Panc1 (cell line): ENCODE results near the gene IGSF10.

Experiments used
- POLR2AphosphoS5 ChIP-seq: IDR thresholded peaks from 2 replicates; pipeline ENCODE4 v1.6.1; 2012; ENCODE audit warnings: mild to moderate bottlenecking, low read depth, low read length, moderate library complexity
- TCF7L2 ChIP-seq: IDR thresholded peaks from 2 replicates; pipeline ENCODE4 v1.6.1; 2011; ENCODE audit warnings: mild to moderate bottlenecking, low read depth, low read length, inconsistent platforms
- TF ChIP-seq, protein P1 (sequence below): fragments of 450-650 bp; IDR thresholded peaks from 2 replicates; pipeline ENCODE4 v1.5.1; 2017; ENCODE audit warnings: mild to moderate bottlenecking
- TF ChIP-seq, protein P2 (sequence below), 2 experiments: IDR thresholded peaks; 2 replicates each; pipeline ENCODE4 v1.6.1; 2011 to 2012; ENCODE audit warnings: low read depth in 2 of 2, control low read depth in 1 of 2, low read length in 1 of 2, mild to moderate bottlenecking in 1 of 2, moderate library complexity in 1 of 2; ENCODE audit not compliant: insufficient read depth in 1 of 2

DNA sequence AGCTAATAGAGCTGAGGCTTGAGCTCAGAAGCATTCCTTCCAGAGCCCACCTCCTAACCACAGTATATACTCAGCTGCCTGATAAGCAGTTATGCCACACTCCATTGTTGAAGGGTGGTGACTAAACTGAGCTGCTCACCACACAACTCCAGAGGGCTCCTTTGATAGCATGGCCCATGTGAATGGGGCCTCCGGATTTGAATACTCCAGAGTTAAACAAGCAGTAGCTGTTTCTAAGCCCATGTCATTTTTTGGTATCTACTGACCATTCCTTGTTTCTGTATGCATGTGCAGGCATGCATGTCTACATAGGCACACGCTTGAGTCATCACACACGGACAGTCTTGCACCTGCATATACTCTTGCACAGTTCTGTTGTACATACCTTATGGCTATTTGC, 28.9 kb downstream of the IGSF10 start:
- TF ChIP-seq TCF7L2 (no peak), POLR2AphosphoS5 (no peak)
- TF ChIP-seq, protein P1, sequence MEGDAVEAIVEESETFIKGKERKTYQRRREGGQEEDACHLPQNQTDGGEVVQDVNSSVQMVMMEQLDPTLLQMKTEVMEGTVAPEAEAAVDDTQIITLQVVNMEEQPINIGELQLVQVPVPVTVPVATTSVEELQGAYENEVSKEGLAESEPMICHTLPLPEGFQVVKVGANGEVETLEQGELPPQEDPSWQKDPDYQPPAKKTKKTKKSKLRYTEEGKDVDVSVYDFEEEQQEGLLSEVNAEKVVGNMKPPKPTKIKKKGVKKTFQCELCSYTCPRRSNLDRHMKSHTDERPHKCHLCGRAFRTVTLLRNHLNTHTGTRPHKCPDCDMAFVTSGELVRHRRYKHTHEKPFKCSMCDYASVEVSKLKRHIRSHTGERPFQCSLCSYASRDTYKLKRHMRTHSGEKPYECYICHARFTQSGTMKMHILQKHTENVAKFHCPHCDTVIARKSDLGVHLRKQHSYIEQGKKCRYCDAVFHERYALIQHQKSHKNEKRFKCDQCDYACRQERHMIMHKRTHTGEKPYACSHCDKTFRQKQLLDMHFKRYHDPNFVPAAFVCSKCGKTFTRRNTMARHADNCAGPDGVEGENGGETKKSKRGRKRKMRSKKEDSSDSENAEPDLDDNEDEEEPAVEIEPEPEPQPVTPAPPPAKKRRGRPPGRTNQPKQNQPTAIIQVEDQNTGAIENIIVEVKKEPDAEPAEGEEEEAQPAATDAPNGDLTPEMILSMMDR = no peak
- TF ChIP-seq, protein P2, sequence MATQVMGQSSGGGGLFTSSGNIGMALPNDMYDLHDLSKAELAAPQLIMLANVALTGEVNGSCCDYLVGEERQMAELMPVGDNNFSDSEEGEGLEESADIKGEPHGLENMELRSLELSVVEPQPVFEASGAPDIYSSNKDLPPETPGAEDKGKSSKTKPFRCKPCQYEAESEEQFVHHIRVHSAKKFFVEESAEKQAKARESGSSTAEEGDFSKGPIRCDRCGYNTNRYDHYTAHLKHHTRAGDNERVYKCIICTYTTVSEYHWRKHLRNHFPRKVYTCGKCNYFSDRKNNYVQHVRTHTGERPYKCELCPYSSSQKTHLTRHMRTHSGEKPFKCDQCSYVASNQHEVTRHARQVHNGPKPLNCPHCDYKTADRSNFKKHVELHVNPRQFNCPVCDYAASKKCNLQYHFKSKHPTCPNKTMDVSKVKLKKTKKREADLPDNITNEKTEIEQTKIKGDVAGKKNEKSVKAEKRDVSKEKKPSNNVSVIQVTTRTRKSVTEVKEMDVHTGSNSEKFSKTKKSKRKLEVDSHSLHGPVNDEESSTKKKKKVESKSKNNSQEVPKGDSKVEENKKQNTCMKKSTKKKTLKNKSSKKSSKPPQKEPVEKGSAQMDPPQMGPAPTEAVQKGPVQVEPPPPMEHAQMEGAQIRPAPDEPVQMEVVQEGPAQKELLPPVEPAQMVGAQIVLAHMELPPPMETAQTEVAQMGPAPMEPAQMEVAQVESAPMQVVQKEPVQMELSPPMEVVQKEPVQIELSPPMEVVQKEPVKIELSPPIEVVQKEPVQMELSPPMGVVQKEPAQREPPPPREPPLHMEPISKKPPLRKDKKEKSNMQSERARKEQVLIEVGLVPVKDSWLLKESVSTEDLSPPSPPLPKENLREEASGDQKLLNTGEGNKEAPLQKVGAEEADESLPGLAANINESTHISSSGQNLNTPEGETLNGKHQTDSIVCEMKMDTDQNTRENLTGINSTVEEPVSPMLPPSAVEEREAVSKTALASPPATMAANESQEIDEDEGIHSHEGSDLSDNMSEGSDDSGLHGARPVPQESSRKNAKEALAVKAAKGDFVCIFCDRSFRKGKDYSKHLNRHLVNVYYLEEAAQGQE (IDR thresholded peaks at IDR 0.05; ENCODE audit: insufficient read depth in 1 of 2, low read depth in 2 of 2, low read length in 1 of 2) = no peak
